ENCODE results near the gene AGAP1. TPM values are rescaled to one million over a fixed set of nuclear protein-coding genes. Genes with fewer than 3 reads are reported as not detected.
A peak's percentile ranks its signal among the peaks of the same experiment; 100 is the strongest.

Gene AGAP1
- total RNA-seq, 1 experiment from 2014 or later: 25.8 TPM

GRCh38 chr2:235746257-235746934 is 252.6 kb downstream of the AGAP1 start:
- no peak overlapping the region for H2AK5ac ChIP-seq (ENCODE audit: insufficient read length, low read length)
- H3K9ac ChIP-seq (ENCODE audit: extremely low read depth, insufficient read length, low read length): no peak overlapping the region
- H3K4me1 ChIP-seq (ENCODE audit: insufficient read depth, low read length): no peaks in the 10 kb centered on the region
- no peaks in the 10 kb centered on the region for H3K23me2 ChIP-seq (ENCODE audit: insufficient read length, low read depth, low read length, poor library complexity, severe bottlenecking)
- H3K36me3 Mint-ChIP-seq (ENCODE audit: insufficient read depth in 1 of 3, low read depth in 3 of 3): peaks cover 14 to 30% (median 23%) of the 10 kb centered on the region in 3 experiments
- no peak overlapping the region for H2BK20ac ChIP-seq (ENCODE audit: low read depth, low read length, poor library complexity, severe bottlenecking)
- no peak overlapping the region for H2BK12ac ChIP-seq (ENCODE audit: insufficient read length, low read depth, low read length)
- H3T11ph ChIP-seq (ENCODE audit: low read length): no peak overlapping the region
- H3K9me3 Mint-ChIP-seq: no peaks in the 10 kb centered on the region
- no peak overlapping the region for H2BK120ac ChIP-seq (ENCODE audit: low read depth, low read length, poor library complexity, severe bottlenecking)
- H4K20me1 ChIP-seq (ENCODE audit: control insufficient read depth, insufficient read depth, insufficient read length): no peaks in the 10 kb centered on the region
- H3K4me2 ChIP-seq (ENCODE audit: insufficient read depth, insufficient read length, low read length): no peak overlapping the region
- H2AFZ ChIP-seq (ENCODE audit: low read length): no peak overlapping the region
- no peak overlapping the region for H3K56ac ChIP-seq (ENCODE audit: insufficient read length, low read depth, low read length)
- WGBS (ENCODE audit: extremely low coverage, insufficient read length, low lambda C conversion rate): no CpG with 5 or more reads among the region's 12 CpGs
- H4K91ac ChIP-seq (ENCODE audit: insufficient read length, low read depth, low read length): no peak overlapping the region
- no peaks in the 10 kb centered on the region for H3K79me2 ChIP-seq (ENCODE audit: insufficient read depth, low read length)
- H3K18ac ChIP-seq (ENCODE audit: insufficient read length, low read depth, low read length): no peak overlapping the region
- H3K14ac ChIP-seq (ENCODE audit: insufficient read depth, low read length): no peak overlapping the region
- H3K27me3 Mint-ChIP-seq (ENCODE audit: low read depth): no peaks in the 10 kb centered on the region
- no peaks in the 10 kb centered on the region for H3K9me3 ChIP-seq (ENCODE audit: control insufficient read depth, low read depth, low read length)
- no peak overlapping the region for H4K5ac ChIP-seq (ENCODE audit: insufficient read length, low read depth, low read length)
- peaks cover 24 to 28% of the 10 kb centered on the region in 2 experiments for H3K4me1 Mint-ChIP-seq
- no peaks in the 10 kb centered on the region for H3K79me1 ChIP-seq (ENCODE audit: insufficient read depth, low read depth, low read length, poor library complexity, severe bottlenecking)
- H2BK15ac ChIP-seq (ENCODE audit: low read depth, low read length): no peak overlapping the region
- no peaks in the 10 kb centered on the region for H3K27me3 ChIP-seq (ENCODE audit: insufficient read depth, low read length)
- peak; percentile 77 for TF ChIP-seq CTCF (conservative IDR thresholded peaks at IDR 0.05)
- no peak overlapping the region for H3K4ac ChIP-seq (ENCODE audit: low read depth, low read length)
- no peak overlapping the region for H2BK5ac ChIP-seq (ENCODE audit: insufficient read length, low read length)
- no peak overlapping the region for H3K27ac ChIP-seq (ENCODE audit: insufficient read length, low read depth, low read length)
- DNase-seq: peak; percentile 69
- H3K27ac Mint-ChIP-seq: no peak overlapping the region
- H3K23ac ChIP-seq (ENCODE audit: insufficient read length, low read depth, low read length): no peak overlapping the region
- no peak overlapping the region for H4K8ac ChIP-seq (replicated peaks; ENCODE audit: insufficient read length, low read depth, low read length)
- H3K4me3 Mint-ChIP-seq: no peak overlapping the region

Measured in H9 (cell line).